Mucosa of descending colon (tissue), 3 donors: ENCODE results near the gene ZBTB22. TPM values are rescaled to one million over a fixed set of nuclear protein-coding genes. Genes with fewer than 3 reads are reported as not detected.

ENCODE experiments used
- ATAC-seq: fragments of 200-7000 bp; cut with Tn5 transposase; one replicate; pipeline ENCODE4 v1.9.1; 2020; ENCODE audit warnings: mild to moderate bottlenecking, moderate library complexity
- DNase-seq, 3 donors: peaks; one replicate each; pipeline ENCODE4 v3.0.0-alpha.2; 2020
- H3K36me3 ChIP-seq: fragments of 200-600 bp; one replicate; pipeline ENCODE4 v1.8.0; 2021; ENCODE audit warnings: low read depth, mild to moderate bottlenecking
- H3K4me1 ChIP-seq: fragments of 200-600 bp; one replicate; pipeline ENCODE4 v1.8.0; 2021; ENCODE audit warnings: low read depth, mild to moderate bottlenecking
- H3K4me3 ChIP-seq: fragments of 200-600 bp; one replicate; pipeline ENCODE4 v1.8.0; 2021; ENCODE audit warnings: mild to moderate bottlenecking
- H3K9me3 ChIP-seq: fragments of 200-600 bp; one replicate; pipeline ENCODE4 v1.8.0; 2021; ENCODE audit warnings: mild to moderate bottlenecking
- CTCF ChIP-seq: fragments of 200-600 bp; IDR thresholded peaks from one replicate; pipeline ENCODE4 v1.8.0; 2022; ENCODE audit warnings: antibody characterized with exemption, mild to moderate bottlenecking
- intact Hi-C, 2 donors: fragments of 100-400 bp; cut with DNase I in 1 of 2; cut with micrococcal nuclease in 1 of 2; formaldehyde crosslinking; loops; one replicate each; pipeline versions ENCODE4 v1.11.0 to v1.11.1; 2022; cut with DNase I, micrococcal nuclease
- total RNA-seq, 3 donors: library from RNA; stranded (reverse); fragmentation: NEBNext Ultra II Directional in 2 of 3; extraction: Animal tissue kit (Norgen Biotek cat#: 25700) in 2 of 3; gene quantifications; one replicate each; pipeline versions ENCODE4 v1.2.1 to v1.2.4, GENCODE V29; 2021 to 2023
- donor health status: DM: no; HTN: no; CAD: no; lungs with moderate emphysema.
- donor health status: DM: no; HTN: no; CAD: no.
- donor health status: DM: no; HTN: yes; CAD: no.

Gene ZBTB22
- total RNA-seq, 3 donors from 2014 or later: 18.5 to 23.7 (median 20.1) TPM

DNA sequence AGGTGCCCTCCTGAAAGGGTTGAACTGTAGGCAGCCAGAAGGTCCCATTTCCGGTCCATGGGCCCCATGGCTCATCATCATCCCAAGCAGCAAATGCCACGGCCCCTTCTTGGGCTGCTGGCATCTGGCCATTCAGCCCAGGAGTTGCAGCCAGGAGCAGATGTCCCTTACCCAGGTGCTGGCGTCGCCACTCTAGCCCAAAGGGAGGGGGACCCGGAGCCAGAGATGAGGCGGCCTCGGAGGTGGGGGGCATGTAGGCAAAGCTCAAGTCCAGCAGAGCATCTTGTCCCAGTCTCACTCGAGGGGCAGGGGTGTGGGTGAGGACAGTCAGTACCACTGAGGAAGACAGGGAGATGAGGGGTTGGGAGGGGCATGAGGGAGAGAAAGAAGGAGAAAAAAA is 12.5 kb downstream of the ZBTB22 start:
- DNase-seq: no peak
- Histone ChIP-seq H3K4me3 (no peak overlapping the region), H3K36me3 (peaks cover 5% of the 10 kb centered on the region), H3K4me1 (peaks cover 6% of the 10 kb centered on the region), H3K9me3 (no peaks in the 10 kb centered on the region)
- ATAC-seq: no peak
- intact Hi-C loops: no loop called here
- no peak for TF ChIP-seq CTCF

DNA sequence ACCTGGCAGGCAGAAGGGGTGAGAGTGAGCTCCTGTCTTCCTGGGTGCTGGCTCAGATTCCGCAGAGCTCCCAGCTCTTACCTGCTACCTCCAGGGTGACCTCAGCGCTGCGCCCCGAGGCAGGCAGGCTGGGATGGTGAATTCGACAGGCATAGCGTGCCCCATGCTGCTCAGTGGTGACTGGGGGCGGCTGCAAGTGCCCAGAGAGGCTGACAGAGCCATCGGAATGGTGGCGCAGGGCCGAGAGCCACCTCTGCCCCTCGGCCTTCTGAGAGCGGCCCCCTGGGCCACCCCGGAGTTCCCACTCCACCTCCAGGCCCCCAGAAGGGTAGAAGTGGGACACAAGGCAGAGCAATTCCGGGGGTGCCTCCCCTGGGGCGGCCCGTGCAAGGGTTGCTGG is 13.3 kb downstream of the ZBTB22 start:
- Histone ChIP-seq H3K36me3 (peaks cover 5% of the 10 kb centered on the region), H3K4me1 (peaks cover 10% of the 10 kb centered on the region), H3K4me3 (no peak overlapping the region), H3K9me3 (no peaks in the 10 kb centered on the region)
- intact Hi-C loops: no loop called here
- TF ChIP-seq CTCF: no peak
- ATAC-seq (no peak), DNase-seq (no peak)

DNA sequence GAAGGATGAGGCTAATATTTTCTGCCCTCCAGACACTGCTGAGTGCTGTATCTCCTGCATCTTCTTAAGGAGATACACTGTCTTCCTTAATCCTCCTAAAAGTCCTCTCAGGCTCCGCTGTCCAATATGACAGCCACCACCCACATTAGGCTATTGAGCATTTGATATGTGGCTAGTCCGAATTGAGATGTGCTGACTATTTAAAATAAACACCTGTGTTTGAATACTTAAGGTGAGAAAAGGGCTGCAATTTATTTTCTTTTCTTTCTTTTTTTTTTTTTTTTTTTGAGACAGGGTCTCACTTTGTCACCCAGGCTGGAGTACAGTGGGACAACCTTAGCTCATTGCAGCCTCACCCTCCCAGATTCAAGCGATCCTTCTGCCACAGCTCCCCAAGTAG is 15.7 kb downstream of the ZBTB22 start:
- Histone ChIP-seq H3K4me1 (peaks cover 17% of the 10 kb centered on the region), H3K36me3 (peaks cover 5% of the 10 kb centered on the region), H3K4me3 (no peak overlapping the region), H3K9me3 (no peaks in the 10 kb centered on the region)
- ATAC-seq (no peak), DNase-seq (no peak)
- no peak for TF ChIP-seq CTCF
- intact Hi-C loops: no loop called here

- DNase-seq: peak; percentile 94 to 95 (median 95)
- Histone ChIP-seq H3K4me1 (peaks cover 17% of the 10 kb centered on the region), H3K36me3 (peaks cover 4% of the 10 kb centered on the region), H3K9me3 (no peaks in the 10 kb centered on the region), H3K4me3 (peak overlapping the region; percentile 49)
- peak; percentile 73 for TF ChIP-seq CTCF
- intact Hi-C loops: no loop called here
- peak; percentile 84 for ATAC-seq
These were observed 18.2 kb downstream of the ZBTB22 start for GRCh38 chr6:33299237-33299944.

GRCh38 chr6:33298773-33299236 is 18.7 kb downstream of the ZBTB22 start, which contains the start of gene RGL2:
Gene RGL2 (minus strand): TSS chr6:33298942. CDS start chr6:33298610, 332 bp downstream.
- Histone ChIP-seq H3K9me3 (no peaks in the 10 kb centered on the region), H3K4me3 (peak within 1 kb of the TSS; percentile 49), H3K36me3 (no peaks in the 10 kb centered on the region), H3K4me1 (peaks cover 17% of the 10 kb centered on the region)
- intact Hi-C loops: no loop called here
- peak; percentile 84 to 93 (median 87) for DNase-seq
- peak; percentile 71 for ATAC-seq
- TF ChIP-seq CTCF: no peak
